T-helper 2 cell (primary cell): ENCODE data around the gene ZNF423.
"Not testable (repeated sequence)": the region's sequence is repeated elsewhere in the genome, so short reads cannot be mapped to it uniquely, and the experiment has no call there.

Source experiments
- DNase-seq, 5 experiments: peaks; one replicate each; pipeline versions ENCODE4 v3.0.0 to v3.0.0-alpha.2; 2012 to 2022

Gene ZNF423

GRCh38 chr16:49523435-49524159 is 332.3 kb downstream of the ZNF423 start:
- no peak for DNase-seq

- no peak for DNase-seq
Measured at GRCh38 chr16:49521734-49522325, 334.1 kb downstream of the ZNF423 start.

GRCh38 chr16:49520492-49521038 is 335.3 kb downstream of the ZNF423 start:
- no peak for DNase-seq

- no peak for DNase-seq
Measured at GRCh38 chr16:49519741-49520140, 336.2 kb downstream of the ZNF423 start.

- DNase-seq, result no peak
Measured at GRCh38 chr16:49519008-49519656, 336.8 kb downstream of the ZNF423 start.

GRCh38 chr16:49516382-49517036 is 339.4 kb downstream of the ZNF423 start:
- no peak for DNase-seq

- no peak for DNase-seq
Measured at GRCh38 chr16:49515861-49516260, 340.1 kb downstream of the ZNF423 start.

GRCh38 chr16:49515016-49515565 is 340.8 kb downstream of the ZNF423 start:
- DNase-seq, result no peak

- no peak for DNase-seq
Measured at GRCh38 chr16:49514073-49514980, 341.6 kb downstream of the ZNF423 start.

GRCh38 chr16:49513040-49513439 is 342.9 kb downstream of the ZNF423 start:
- no peak for DNase-seq

- no peak for DNase-seq
Measured at GRCh38 chr16:49510654-49511305, 345.1 kb downstream of the ZNF423 start.

GRCh38 chr16:49510141-49510540 is 345.8 kb downstream of the ZNF423 start:
- DNase-seq, result no peak

- not testable (repeated sequence) for DNase-seq
Measured at GRCh38 chr16:49506058-49507013, 349.6 kb downstream of the ZNF423 start.

- no peak for DNase-seq
Measured at GRCh38 chr16:49505556-49505955, 350.4 kb downstream of the ZNF423 start.

GRCh38 chr16:49504626-49505025 is 351.3 kb downstream of the ZNF423 start:
- no peak for DNase-seq

- DNase-seq, result no peak
Measured at GRCh38 chr16:49504023-49504364, 351.9 kb downstream of the ZNF423 start.

GRCh38 chr16:49503256-49504022 is 352.5 kb downstream of the ZNF423 start:
- DNase-seq, result no peak

GRCh38 chr16:49502136-49502881 is 353.6 kb downstream of the ZNF423 start:
- DNase-seq, result no peak
